ENCODE results near the gene AMZ1.
"Not testable (repeated sequence)": the region's sequence is repeated elsewhere in the genome, so short reads cannot be mapped to it uniquely, and the experiment has no call there.

AMZ1 gene

DNA sequence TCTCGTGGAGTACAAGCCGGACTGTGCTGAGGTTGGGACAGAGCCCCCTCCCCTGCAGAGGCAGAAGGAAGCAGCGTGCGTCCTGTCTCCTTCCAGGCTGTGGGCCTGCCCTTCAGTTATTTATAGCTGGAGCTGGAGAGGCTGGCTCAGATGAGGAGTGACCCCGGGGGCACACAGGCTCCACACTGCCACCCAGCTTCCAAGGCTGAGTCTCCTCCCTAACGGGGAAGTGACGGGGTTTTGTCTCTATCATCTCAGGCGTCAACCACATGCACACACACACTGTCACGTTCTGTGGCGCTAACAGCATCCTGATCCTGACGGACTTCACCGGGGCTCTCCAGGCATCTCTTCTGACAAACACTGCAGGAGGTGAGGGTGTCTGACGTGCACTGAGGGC lies 25.4 kb downstream of the AMZ1 start:
- DNase-seq (ENCODE audit: low read depth) = no peak

DNA sequence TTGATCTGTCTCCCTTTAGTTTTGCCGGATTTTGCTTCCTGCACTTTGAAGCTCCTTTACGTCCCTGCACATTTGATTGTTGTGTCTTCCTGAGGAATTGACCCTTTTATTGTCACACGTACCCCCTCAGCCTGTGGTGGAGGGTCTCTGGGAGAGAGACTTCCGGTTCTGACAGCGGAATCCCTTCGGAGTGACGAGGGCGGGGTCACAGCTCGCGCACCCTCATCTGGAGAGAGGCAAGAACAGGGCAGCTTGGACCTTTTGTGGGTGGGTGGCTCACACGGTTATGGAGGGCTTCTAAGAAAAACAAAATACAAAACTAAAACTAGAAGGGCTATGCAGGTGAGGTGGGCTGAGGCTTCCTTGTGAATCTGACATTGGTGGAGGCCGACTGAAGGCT lies 26.0 kb downstream of the AMZ1 start:
- no peak for DNase-seq (ENCODE audit: low read depth)

DNA sequence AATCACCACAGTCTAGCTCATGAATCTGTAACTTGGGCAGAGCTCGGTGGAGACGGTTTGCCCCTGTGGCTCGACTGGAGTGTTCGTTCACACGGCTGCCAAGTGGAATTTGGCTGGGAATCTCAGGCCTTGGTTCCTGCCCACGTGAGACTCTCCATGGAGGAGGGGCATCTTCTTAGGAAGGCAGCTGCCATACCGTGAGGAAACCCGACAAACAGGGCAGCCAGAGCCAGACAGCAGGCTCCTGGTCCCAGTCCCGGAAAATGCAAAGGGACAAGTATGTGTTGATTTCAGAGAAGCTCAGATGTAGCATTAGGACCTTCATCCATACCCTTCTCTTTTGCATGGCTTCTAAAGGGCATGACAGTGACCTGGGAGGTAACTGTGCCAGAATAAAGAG lies 26.6 kb downstream of the AMZ1 start:
- no peak for DNase-seq (ENCODE audit: low read depth)

DNA sequence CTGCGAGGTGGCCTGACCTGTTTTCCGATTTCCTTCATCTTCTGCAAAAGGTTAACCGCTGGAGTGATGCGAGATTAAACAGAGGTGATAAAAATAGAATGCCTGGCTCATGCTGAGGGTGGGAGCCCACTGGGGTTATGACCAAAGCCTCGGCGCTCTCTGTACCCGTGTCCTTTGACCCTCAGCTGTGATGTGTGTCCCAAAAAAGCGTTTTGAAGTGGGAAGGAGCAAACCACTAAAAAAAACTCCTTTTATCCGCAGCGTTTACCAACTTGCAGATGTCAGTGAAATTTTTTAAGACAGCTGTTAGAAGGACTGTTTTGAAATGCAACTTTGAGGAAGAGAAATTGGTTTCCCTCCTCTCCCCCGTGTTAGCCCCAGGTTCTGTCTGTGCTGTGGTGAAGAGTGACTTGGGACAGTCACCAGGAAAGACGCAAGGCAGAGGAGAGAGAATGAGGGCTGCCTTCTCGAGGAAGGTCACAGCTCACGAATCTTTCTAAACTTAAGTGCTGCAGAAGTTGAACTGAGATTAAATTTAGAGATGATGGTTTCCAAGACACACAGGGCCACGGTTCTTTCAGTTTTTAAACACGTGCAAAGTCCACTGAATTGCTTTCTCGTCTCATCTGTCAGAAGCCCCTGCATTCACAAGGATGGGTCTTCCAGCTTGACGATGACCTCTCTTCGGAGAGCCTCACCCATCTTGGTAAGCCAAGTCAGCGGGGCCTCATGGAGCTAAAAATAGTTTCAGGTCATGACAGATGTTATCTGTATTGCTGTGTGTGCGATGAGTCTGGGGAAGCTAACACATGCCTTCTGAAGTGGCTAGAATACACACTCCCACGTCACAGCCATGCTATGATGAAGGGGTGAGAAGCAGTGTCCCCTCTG lies 27.6 kb downstream of the AMZ1 start:
- DNase-seq (ENCODE audit: low read depth) = no peak

DNA sequence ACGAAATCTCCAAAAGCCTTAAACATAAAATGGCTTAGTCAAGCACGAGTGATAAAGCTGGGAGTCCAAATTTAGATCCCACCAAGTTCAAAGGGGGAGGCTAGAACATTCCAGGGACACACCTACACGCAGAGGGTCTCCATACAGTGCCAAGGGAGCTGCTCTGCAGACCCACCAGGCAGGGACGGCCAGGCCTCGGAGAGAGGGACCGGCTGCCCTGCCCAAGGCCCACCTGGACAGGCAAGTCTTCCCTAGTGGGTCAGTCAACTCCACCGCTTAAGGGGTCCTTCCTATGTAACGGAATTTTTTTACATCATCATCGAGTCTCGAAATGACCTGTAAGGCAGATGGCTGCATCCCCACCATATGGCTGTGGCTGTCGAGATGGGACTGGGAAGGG lies 28.5 kb downstream of the AMZ1 start:
- DNase-seq (ENCODE audit: low read depth) = no peak

DNA sequence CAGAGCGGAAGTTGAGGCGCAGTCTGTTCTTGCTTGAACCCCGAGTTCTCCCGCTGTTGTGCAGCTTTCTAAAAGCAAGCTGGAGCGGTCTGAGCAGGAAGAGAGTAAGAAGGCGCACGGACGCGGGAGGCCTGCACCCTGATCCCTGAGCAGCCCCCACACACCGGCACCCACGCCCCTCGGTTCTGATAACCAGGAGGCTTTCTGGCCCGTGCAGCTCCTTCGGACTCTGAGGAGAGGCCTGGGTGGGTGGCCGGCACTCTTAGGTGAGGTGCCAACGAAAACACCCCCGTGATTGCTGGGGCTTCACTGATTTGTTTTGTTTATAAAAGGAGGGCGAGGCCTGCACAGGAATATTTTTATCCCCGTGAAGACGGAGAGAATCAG lies 28.9 kb downstream of the AMZ1 start:
- DNase-seq (ENCODE audit: low read depth) = no peak

DNA sequence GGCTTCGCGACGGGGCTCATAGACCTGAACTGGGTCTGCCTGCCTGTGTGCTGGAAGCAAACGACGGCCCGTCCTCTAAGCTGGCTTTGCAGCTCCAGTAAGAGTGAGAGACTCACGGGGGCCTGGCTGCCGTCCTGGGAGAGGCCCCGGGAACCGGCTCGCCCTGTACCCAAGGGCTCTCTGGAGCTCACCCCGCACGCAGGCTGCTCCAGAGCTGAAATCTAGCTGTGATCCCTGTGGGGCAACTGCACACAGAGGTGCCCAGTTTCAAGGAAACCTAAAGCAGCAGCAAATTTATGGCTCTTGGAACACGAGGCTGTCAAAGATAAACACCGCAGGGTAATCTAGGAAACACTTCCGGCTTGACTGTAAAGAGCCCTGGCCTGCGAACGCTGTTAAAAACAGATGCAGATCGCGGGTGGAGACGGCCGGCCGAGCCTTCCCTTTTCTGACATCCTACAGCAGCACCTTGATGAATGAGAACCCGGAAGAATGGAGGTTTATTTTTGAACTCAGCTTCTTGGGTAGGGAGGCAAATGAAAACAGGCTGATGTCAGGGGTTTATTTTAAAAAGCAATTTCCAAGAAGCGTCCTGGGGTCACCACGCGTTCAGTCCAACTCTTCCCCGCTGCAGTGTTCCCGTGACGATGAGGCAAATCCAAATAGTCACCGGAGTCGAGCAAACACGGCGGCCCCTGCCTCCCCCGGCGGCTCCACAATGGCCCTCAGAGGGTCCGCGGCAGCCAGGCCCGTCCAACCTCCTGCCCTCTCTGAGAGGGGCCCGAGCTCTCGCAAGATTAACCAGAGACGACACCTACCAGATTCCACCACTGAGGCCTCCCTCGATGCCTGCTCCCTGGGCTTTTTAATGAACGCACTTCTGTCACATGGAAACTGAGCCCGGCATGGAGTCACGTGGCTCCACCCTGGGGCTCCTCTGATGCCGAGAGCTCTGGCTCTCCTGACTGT lies 29.6 kb downstream of the AMZ1 start:
- DNase-seq (ENCODE audit: low read depth) = no peak

DNA sequence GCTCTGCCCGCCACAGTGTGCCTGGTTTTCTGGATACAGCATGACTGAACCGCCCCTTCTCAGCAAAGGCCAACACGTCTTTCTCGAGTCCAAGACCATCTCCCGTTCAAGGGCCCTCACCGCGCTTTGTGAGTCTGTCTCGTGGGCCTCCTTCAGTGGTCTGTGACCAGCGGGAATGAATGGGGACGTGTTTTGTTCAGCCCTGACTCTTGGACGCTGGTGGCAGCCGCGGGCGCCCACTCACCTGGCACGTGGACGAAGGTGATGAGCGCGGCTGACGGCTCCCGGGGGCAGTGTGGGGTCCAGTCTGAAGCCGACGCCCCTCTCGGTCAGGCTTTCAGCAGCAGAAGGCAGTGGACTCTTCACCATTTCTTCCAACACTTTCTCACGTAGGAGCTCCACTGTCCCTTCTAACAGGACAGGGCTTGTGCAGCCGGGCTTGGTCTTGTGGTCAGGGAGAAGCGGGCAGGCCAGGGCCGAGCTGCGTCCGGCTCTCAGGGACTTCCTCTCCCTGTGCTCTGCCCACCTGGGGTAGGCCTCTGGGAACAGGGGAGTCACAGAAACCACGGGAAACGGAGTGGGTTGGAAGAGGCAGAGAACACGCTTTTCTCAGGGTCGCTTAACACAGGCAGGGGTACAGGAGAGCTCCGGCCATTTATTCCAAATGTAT lies 30.4 kb downstream of the AMZ1 start:
- no peak for DNase-seq (ENCODE audit: low read depth)

DNA sequence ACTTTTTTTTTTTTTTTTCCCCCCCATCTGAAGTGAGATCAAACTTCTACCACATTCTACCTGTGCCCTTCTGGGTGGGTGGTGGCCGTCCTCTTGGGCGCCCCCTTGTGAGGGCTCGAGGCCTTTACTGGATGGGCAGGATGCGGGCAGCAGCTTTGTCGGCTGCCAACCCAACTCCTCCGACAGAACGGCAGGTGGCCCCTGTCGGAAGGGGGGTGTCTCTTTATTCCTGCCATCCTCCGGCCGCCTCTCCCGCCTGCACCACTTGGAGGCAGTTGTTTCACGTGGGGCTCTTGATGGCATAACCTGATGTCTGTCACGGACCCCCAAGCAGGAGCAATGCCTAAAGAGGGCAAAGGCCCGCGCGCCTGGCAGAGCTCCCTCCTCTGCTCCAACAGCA lies 31.0 kb downstream of the AMZ1 start:
- DNase-seq (ENCODE audit: low read depth) = peak; percentile 44

DNA sequence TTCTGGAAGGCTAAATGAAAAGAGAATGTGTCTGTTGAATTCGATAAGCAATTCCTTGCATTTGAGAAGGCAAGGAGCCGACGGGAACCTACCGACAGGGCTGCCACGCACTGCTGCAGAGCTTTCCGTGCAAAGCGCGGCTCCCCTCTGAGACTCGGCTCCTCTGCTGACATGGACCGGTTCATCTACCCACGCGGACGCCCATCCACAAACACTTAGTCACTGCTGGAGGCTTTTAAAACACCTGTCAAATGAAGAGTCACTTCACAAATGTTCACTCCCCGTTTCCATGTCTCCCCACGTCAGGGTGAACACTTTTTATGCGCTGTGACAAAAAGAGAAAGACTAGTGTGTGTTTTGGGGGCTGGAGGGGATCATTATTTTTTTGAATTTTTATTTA lies 32.0 kb downstream of the AMZ1 start:
- no peak for DNase-seq (ENCODE audit: low read depth)

DNA sequence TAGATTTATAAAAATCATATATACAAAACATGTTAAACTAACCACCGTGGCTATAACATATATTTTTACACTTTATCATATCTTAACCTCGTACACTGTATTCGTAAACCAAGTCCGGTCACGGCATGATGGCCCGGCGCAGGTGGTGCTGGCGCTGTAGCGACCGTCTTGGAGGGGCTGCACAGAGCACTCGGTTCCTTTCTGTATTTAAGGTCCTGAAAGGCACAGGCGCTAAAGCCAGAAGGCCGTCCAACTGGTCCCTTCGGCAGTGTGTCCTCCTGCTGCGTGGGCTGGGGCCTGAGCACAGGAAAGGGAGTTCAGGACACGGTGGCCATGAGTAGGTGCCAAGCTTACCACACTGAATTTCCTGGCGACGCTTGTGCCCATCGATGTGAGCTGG lies 33.8 kb downstream of the AMZ1 start:
- no peak for DNase-seq (ENCODE audit: low read depth)

DNA sequence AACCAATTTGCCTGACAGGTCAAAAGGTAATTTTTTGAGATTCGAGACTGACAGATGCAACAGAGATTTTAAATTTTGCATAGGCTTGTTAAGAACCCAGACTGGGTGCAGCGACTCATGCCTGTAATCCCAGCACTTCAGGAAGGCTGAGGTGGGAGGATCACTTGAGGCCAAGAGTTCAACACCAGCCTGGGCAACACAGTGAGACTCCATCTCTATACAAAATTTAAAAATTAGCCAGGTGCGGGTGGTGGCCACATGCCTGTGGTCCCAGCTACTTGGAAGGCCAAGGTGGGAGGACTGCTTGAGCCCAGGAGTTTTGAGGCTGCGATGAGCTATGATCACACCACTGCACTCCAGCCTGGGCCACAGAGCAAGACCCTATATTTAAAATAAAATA lies 34.6 kb downstream of the AMZ1 start:
- no peak for DNase-seq (ENCODE audit: low read depth)

DNA sequence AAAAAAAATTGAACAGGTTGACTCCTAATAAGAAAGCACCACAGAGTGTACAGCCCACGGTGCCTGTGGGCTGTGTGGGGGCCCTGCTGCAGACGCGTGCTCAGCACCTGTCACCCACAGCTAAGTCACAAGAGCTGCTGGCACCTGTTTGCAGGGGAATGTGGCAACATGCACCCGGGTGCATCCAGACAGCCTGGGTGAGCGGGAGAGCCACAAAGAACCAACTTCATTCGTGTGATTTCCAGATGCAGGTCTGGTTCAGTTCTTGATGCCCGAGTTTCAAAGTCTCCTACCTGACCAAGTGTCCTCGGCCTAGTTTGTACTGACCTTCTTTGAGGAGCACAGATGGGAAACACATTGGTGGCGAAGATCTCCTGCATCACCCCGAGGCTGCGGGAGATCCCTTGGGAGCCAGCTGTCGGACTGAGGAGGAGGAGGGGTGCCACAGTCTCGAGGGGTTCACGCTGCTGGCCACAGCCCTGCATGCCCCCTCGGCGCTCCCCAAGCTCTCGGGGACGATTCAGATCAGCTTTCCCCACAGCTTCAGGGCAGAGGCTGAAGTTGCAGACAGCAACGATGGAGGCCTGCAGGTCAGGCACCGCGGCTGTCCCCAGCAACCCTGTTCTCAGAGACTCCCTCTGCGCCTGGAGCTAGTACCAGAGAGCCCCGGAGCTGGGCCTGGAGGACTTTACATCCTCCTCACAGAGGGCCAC lies 35.3 kb downstream of the AMZ1 start:
- DNase-seq (ENCODE audit: low read depth) = no peak

DNA sequence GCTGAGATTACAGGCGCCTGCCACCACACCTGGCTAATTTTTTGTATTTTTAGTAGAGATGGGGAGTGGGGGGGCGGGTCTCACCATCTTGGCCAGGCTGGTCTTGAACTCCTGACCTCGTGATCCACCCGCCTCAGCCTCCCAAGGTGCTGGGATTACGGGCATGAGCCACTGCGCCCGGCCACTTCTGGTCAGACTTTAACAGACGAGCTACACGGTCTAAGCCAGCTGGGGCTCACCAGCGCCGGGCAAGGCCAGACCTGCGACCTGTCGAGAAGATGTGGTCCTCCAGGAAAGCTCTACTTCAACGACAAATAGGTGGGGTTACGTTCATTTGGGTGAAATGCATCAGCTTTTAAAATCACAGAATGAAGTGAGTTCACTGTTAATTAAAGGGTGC lies 36.0 kb downstream of the AMZ1 start:
- DNase-seq (ENCODE audit: low read depth) = not testable (repeated sequence)

DNA sequence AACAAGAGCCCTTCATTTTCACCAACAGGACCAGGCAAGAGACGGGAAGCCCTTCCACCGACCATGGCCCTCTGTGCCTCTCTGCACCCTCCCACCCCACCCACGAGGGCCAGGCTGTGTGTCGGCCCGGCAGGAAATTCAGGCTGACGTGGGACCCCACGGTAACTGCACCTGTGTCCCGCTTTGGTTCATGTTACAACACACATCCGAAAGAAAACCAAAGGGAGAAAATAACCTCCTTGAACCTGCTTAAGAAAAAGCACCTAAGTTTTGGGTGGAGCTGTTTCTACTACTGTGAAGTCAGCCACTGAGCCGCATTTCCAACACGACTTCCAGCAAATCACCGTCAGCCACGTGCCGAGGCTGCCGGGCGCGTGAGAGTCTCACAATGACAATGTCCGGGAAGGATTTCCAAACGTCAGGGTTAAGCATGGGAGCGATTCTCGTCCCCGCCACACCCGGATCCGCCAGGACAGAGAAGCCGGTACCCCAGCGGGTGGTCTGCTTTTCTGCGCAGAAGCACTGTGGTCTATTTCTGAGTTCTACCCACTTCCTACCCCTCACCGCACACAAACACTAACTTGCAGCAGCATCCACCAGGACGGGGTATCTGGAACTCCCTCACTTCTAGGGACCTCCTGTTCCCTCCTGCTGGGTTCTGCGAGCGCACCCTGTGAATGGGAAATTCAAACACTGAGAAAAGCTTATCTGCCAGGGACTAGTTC lies 36.6 kb downstream of the AMZ1 start:
- DNase-seq (ENCODE audit: low read depth) = no peak

DNA sequence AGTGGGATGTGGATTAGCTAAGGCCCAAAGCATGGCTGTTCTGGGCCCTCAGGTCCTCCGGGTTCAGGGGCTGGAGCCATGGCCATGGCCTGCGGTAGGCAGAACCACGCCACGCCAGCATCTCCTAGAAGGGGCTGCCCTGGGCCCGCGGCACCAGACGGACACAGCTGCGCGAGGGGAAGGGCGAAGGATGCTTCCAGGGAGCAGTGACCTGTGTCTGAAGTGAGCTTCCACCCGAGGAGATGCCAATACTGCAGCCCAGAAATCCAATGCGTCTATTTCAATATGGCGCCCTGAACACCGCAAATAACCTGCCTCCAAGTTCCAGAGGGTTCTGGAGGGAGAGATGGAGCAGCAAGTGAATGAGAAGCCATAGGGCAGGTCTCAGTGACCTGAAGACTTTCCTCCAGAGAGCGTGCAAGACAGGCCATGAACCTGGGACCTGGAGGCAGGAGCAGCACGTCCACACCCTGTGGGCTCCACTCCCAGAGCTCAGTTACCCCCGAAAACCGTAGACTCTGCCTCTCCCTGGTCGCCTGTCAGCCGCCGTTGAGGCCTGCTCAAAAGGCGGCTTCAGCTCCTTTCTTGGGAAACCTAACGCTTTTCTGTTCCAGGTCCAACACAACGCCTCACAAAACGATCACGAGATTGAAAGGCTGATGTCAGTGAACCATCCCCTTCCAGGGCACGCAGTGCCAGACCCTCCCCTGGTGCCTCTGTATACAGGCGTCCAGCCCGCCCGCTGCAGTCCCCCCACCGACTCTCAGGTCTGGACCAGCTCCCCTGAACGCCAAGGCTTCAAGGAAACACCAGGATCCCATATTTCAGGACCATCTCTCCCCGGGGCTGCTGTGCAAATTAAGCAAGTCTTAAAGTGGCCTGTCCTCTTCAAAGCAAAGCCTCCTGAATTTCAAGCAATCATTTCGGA lies 37.4 kb downstream of the AMZ1 start:
- no peak for DNase-seq (ENCODE audit: low read depth)

DNA sequence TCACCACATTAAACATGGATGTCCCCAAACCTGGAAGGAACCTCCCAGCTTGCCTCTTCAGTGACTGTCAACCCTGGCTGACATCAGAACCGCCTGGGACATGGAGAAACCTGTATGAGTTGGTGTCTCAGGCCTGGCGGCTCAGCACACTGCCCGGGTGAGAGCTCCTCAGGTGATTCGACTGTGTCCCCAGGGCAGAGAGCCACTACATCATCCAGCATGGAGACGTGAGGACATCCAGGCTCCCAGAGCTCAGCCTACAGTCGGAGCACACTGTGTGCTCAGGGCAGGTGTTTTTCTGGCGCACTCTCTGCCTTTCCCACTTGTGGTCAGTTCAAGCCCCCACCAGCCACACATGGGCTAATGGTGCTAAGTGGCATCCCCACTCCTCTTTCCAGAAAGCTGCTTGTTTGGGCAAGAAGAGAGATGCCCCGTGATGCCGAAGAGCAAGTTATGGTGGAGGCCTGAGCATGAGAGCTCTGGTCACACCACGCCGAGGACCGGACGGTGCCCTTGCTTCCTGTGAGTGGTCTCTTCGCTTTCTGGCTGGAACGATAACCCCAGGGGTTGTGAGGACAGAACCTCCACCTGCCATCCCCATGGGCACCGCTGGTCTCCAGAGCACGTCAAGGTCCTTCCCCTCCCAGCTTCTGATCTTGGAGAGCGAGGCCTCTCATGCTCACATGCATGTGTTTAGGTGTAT lies 38.5 kb downstream of the AMZ1 start:
- no peak for DNase-seq (ENCODE audit: low read depth)

DNA sequence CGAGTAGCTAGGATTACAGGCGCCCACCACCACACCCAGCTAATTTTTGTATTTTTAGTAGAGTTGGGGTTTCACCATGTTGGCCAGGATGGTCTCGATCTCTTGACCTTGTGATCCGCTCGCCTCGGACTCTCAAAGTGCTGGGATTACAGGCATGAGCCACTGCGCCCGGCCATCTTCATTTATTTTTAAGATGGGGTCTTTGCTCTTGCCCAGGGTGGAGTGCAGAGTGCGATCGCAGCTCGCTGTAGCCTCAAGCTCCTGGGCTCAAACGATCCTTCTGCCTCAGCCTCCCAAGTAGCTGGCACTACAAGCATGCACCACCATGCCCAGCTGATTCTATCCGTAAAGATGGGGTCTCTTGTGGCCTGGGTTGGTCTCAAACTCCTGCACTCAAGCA lies 39.2 kb downstream of the AMZ1 start:
- DNase-seq (ENCODE audit: low read depth) = not testable (repeated sequence)

DNA sequence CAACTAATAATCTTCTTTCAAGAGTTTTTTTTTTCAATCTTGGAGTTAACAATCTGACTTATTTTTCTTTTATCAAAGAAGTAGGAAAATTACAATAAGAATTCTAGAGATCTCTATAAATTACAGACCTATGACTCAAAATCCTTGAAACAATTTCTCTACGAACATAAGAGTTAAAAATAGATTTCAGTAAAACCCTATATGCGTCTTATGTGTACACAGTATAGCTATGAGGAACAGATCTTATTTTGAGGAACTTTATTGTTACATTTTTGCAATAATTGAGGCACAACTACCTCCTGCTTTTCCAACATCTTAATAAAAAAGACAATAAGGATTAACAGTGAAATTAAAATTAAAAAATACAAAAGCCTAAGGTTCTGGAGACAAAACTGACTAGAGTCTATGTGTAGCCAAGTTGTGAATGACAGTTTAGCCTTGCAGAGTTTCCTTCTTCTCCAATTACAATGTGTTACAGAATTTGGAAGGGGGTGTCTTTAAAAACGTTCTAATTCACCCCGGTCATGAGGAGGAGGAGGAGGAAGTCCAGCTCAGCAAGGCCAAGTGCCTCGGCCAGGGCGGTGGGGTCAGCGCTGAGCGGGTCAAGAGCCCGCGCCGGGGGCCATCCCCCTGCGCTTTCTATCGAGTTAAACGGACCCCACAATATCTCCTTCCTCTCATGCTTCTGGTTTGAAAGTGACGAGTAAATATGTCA lies 40.5 kb downstream of the AMZ1 start:
- no peak for DNase-seq (ENCODE audit: low read depth)

Data from stimulated activated CD8-positive, alpha-beta memory T cell treated with anti-CD3 and anti-CD28 coated beads, Interleukin-12 subunit alpha, Interleukin-12 subunit beta, amount 100 ng/mL, for 4 hours (primary cell).